GM19463 (cell line): ENCODE data around the gene NOP16.

Experiments used
- ATAC-seq: cut with Tn5 transposase; IDR thresholded peaks from one replicate; pipeline ENCODE4 v1.9.1; 2021; ENCODE audit warnings: mild to moderate bottlenecking, moderate library complexity; ENCODE audit not compliant: unreplicated experiment

NOP16 gene

GRCh38 chr5:176362233-176362490, 26.2 kb downstream of the NOP16 start:
- no peak for ATAC-seq

DNA sequence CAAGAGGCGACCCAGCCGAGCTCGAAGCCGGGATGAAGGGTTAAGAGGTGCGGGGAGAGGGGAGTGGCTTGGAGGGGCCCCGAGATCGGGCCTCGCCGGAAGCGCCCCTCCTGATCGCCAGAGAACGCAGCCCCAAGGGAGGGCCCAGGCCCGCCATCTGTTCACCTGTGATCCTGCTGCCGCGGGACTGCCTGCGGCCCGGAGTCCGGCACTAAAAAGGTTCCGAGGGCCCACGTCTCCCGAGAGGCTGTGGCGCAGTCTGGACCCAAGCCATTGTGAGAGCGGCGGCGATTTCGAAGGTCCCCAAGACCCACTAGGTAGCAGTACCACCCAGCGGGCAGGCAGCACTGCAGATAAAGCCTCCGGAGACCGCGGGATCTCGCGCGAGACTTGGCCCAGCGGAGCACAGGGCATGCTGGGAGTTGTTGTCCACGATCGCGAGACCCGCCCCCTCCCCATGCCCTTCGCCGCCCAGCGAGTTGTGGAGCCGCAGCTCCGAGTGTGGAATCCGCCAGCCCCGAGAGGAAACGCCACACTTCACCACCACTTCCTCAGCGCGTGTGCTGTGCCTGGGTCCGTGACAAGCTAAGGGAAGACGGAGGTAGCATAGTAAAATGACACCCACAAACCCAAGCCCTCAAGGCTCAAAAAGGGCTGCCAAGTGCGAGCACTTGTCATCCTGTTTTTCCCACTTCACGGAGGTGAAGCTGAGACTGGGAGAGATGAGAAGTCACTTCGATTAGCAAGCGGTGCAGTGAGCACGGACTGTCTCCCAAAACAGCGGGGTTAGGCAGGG, 26.8 kb downstream of the NOP16 start, which contains the start of gene KIAA1191:
Gene KIAA1191 (minus strand): TSS at position 328 of the 796 bp plus-strand sequence. CDS start 2,256 bp downstream, outside the sequence.
- peak; percentile 85 for ATAC-seq

DNA sequence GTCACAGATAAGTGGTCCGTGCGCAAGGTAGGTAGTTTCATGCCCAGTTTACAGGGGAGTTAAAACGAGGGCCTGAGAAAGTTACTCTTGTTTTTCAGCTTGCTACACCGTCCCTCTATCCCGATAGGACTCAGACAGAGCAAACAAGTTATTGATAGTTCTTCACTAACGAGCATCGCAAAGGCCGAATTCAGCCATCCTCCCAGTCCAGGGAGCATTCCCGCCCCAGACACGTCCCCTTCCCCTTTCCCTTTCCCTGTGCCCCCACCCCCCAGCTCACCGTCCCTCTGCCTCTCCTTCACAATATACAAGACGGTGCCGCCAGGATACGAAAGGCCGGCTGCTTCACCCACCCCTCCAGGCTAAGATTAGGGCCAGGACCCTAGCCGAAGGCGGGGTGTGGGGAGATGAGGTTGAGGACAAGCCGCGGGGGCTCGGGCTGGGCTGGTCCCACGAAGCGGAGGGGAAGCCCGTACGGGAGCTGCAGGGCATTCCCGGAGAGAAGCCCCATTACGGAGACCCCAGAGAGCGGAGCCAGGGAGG, 27.4 kb downstream of the NOP16 start:
- ATAC-seq: no peak

DNA sequence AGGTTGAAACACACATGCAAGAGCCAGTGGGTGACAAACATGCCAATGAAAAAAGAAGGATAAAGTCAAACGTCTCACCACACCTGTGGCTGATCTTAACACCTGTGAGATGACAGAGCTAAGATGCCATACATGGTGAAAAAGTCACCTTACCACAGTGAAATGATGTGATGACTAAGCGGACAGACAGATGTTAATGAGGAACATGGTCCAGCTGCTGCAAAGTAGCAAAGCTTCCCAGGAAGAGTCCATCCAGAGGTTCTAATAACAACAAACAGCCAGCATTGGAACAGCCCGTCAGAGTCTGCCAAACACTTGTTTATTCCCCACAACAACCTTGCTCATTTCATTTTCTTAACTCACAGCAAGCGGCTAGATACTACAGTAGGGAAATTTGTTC, 28.7 kb downstream of the NOP16 start:
- no peak for ATAC-seq

- no peak for ATAC-seq
Measured at GRCh38 chr5:176356179-176356566, 32.2 kb downstream of the NOP16 start.

- ATAC-seq: no peak
Measured at GRCh38 chr5:176355400-176356178, 32.8 kb downstream of the NOP16 start.

DNA sequence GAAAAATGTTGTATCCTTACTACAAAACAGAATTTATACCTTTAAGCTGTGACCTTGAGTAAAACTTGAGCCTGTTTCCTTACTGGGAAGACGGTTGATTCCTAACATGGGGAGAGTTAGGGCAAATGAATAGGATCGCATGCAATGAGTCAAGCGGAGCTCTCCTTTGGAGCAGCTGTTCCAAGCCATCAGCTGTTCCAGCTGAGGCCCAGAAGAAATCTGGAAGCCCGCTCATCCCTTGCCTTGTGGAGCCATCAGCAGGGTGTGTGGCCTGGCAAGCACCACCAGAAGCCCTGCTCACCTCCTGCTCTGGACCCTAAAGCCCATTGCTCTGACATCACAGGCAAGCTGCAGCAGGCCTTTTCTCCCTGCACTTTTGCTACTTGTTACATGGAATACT, 34.9 kb downstream of the NOP16 start:
- ATAC-seq: no peak

DNA sequence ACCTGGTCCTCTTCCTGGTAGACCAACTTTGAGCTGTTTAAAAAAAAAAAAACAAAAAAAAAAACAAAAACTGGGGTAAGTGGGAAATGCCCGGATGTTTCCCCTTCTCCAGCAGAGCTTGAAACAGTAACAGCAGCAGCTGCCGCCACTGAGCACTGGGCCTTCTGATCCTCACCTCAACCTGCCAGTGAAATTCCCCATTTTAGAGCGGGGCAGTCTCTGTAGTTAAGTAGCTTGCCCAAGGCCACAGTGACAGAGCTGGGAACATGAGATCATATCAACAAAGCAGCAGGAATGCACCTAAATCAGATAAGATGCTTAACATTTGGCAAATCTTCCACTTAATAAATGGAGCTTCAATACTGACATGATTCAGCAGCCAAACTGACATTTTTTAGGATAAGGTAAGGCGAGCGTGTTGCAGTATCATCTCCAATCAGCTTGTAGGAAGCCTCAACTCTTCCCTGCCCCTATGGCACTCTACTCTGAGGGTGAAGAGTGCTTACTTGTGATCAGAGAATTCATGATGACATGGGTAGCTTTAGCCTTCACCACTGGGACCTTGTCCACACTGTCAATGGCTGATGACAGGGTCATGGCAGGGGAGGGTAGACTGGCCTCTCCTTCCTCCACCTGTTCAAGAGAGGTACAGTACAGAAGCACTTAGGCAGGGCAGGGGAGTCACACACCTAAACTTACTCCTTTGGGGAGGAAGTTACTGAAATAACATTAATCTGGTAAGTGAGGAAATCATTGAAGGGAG, 36.1 kb downstream of the NOP16 start:
- no peak for ATAC-seq

GRCh38 chr5:176350416-176350815, 38.0 kb downstream of the NOP16 start:
- no peak for ATAC-seq

- no peak for ATAC-seq
Measured at GRCh38 chr5:176342766-176343458, 45.5 kb downstream of the NOP16 start.

DNA sequence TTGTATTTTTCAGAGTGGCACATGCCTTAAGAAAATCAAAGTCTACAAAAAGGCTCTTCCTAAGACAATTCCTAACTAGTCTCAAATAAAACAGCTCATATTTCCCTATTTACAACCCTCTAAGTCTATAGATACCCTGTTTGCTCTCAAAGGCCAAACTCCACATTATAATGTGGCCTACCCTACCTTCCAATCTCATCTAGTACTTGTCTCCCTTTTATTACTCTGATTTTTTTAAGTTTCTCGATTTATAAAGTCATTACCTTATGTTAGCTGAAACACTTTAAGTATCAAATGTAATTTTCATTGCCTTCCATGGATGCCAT, 46.3 kb downstream of the NOP16 start:
- ATAC-seq: no peak

DNA sequence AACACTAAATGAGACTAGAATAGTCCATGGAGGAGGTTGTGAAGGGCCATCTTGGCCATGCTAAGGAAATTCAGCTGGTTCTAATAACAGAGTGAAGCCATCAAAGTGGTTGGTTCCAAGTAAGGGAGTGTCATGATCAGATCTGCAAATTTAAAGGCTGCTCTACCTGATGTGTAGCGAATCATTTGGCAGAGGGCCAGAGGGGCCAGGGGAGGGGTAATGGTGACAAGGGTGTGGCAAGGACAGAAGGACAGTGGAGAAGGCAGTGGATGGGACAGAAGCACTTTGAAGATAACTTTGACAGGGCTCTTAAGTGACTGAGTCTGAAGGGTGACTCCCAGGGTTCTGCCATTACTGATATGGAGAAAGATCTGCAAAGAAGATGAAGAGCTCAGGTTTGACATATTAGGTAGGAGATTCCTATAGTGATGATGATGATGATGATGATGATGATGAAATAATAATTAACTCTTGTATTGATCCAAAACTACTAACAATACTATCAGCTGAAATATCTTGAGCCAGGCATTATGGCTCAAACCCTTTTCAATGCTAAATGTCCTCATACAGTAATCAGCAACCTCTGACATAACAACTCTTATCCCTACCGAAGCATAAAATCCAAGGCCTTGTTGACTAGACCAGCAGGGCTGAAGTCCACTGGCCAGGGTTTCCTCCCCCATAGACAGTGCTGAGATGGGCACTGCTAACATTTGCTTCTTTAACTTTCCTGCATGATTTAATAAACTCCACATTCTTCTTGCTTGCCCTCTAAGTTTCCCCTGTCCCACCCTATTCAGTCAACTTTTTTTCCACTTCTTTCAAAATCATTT, 46.9 kb downstream of the NOP16 start:
- ATAC-seq: no peak

GRCh38 chr5:176339304-176339703, 49.1 kb downstream of the NOP16 start:
- ATAC-seq: no peak

DNA sequence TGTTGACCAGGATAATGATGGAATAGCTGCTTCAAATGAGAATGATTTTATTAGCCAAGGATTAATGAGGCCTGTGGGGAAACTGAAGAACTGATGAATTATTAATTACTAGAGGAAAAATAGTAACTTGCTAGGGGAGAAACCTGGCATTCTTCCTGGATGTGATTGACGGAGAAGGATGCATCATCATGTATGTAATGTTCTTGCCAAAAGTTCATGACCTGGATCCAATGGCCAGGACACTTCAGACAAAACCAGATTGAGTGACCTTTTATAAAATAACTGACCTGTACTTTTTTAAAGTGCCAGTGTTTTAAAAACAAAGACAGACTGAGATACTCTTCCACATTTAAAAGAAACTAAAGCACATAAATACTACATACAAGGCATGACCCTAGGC, 50.5 kb downstream of the NOP16 start:
- ATAC-seq: no peak

GRCh38 chr5:176334031-176334770, 54.2 kb downstream of the NOP16 start:
- ATAC-seq: no peak
